WTC11 (cell line): ENCODE results near the gene COMMD10.

Experiments
- ATF6 ChIP-seq: sonication (generic); formaldehyde crosslinking; IDR thresholded peaks from 2 replicates; pipeline ENCODE4 v1.8.1; 2023; ENCODE audit warnings: mild to moderate bottlenecking, missing genetic modification reagents
- CREM ChIP-seq: sonication (generic); formaldehyde crosslinking; IDR thresholded peaks from 2 replicates; pipeline ENCODE4 v1.8.1; 2022; ENCODE audit warnings: mild to moderate bottlenecking, missing genetic modification reagents, moderate library complexity
- CTCF ChIP-seq: fragments of 200-600 bp; IDR thresholded peaks from 2 replicates; pipeline ENCODE4 v1.8.0; 2022; ENCODE audit warnings: antibody characterized with exemption
- E2F1 ChIP-seq: sonication (generic); formaldehyde crosslinking; IDR thresholded peaks from 2 replicates; pipeline ENCODE4 v1.8.0; 2022; ENCODE audit warnings: mild to moderate bottlenecking, missing genetic modification reagents
- E2F4 ChIP-seq: sonication (generic); formaldehyde crosslinking; IDR thresholded peaks from 2 replicates; pipeline ENCODE4 v1.8.1; 2022; ENCODE audit warnings: low read depth, mild to moderate bottlenecking, moderate library complexity, missing genetic modification reagents, borderline replicate concordance
- E2F5 ChIP-seq: sonication (generic); formaldehyde crosslinking; IDR thresholded peaks from 2 replicates; pipeline ENCODE4 v1.8.1; 2022; ENCODE audit warnings: mild to moderate bottlenecking, moderate library complexity, missing genetic modification reagents
- PRRX2 ChIP-seq: fragments of 250-450 bp; sonication (Bioruptor Pico); IDR thresholded peaks from 2 replicates; pipeline ENCODE4 v1.8.0; 2021; ENCODE audit warnings: mild to moderate bottlenecking
- TCF7 ChIP-seq: sonication (generic); formaldehyde crosslinking; IDR thresholded peaks from 2 replicates; pipeline ENCODE4 v1.8.0; 2022; ENCODE audit warnings: mild to moderate bottlenecking, low read depth, missing genetic modification reagents, moderate library complexity
- USF2 ChIP-seq: sonication (generic); formaldehyde crosslinking; IDR thresholded peaks from 2 replicates; pipeline ENCODE4 v1.8.1; 2023; ENCODE audit warnings: mild to moderate bottlenecking, missing genetic modification reagents, moderate library complexity
- ZNF416 ChIP-seq: fragments of 250-450 bp; sonication (Bioruptor Pico); IDR thresholded peaks from 2 replicates; pipeline ENCODE4 v1.9.0; 2021; ENCODE audit warnings: mild to moderate bottlenecking, inconsistent platforms

- TF ChIP-seq ATF6 (CRISPR knock-in tag) (no peak), E2F5 (no peak), CTCF (no peak), USF2 (CRISPR knock-in tag) (no peak), TCF7 (CRISPR knock-in tag) (no peak), E2F1 (CRISPR knock-in tag) (no peak), PRRX2 (CRISPR knock-in tag) (no peak), ZNF416 (CRISPR knock-in tag) (no peak), E2F4 (CRISPR knock-in tag) (no peak), CREM (CRISPR knock-in tag) (no peak)
Measured at GRCh38 chr5:116115163-116115562, 30.3 kb downstream of the COMMD10 start.
